KMS-11 (cell line): ENCODE measurements around the gene EFL1.

Source experiments
- H2AFZ ChIP-seq: fragments of 200-600 bp; sonication (generic); 2 replicates; pipeline ENCODE4 v1.6.1; 2016; ENCODE audit warnings: antibody characterized with exemption, mixed run types, low read depth
- H3K27ac ChIP-seq: fragments of 200-600 bp; sonication (generic); 2 replicates; pipeline ENCODE4 v1.6.1; 2016; ENCODE audit warnings: mild to moderate bottlenecking, mixed run types
- H3K27me3 ChIP-seq: fragments of 200-600 bp; sonication (generic); 2 replicates; pipeline ENCODE4 v1.6.1; 2017; ENCODE audit warnings: mild to moderate bottlenecking, low read depth, mixed run types, moderate library complexity; ENCODE audit not compliant: insufficient read depth
- H3K36me3 ChIP-seq: fragments of 200-600 bp; sonication (generic); 2 replicates; pipeline ENCODE4 v1.6.1; 2017; ENCODE audit warnings: mild to moderate bottlenecking, mixed run types; ENCODE audit not compliant: insufficient read depth
- H3K4me1 ChIP-seq: fragments of 200-600 bp; sonication (generic); 2 replicates; pipeline ENCODE4 v1.6.1; 2016; ENCODE audit warnings: mild to moderate bottlenecking, low read depth, mixed run types; ENCODE audit not compliant: poor library complexity, severe bottlenecking
- H3K4me2 ChIP-seq: fragments of 200-600 bp; sonication (generic); 2 replicates; pipeline ENCODE4 v1.7.0; 2016; ENCODE audit warnings: mild to moderate bottlenecking, mixed run types
- H3K4me3 ChIP-seq: fragments of 200-600 bp; sonication (generic); IDR thresholded peaks from 2 replicates; pipeline ENCODE4 v1.6.1; 2017; ENCODE audit warnings: low read depth, low read length, mixed read lengths; ENCODE audit not compliant: insufficient read depth
- H3K79me2 ChIP-seq: fragments of 200-600 bp; sonication (generic); 2 replicates; pipeline ENCODE4 v1.6.1; 2016; ENCODE audit warnings: low read depth, mixed run types; ENCODE audit not compliant: insufficient read depth
- H3K9ac ChIP-seq: fragments of 200-600 bp; sonication (generic); 2 replicates; pipeline ENCODE4 v1.6.1; 2016; ENCODE audit warnings: mild to moderate bottlenecking, mixed run types
- H4K20me1 ChIP-seq: fragments of 200-600 bp; sonication (generic); 2 replicates; pipeline ENCODE4 v1.6.1; 2016; ENCODE audit warnings: mild to moderate bottlenecking, mixed run types; ENCODE audit not compliant: insufficient read depth
- TF ChIP-seq, protein P1 (sequence below): fragments of 200-600 bp; sonication (generic); conservative IDR thresholded peaks from 2 replicates; pipeline ENCODE4 v1.6.1; 2017; ENCODE audit warnings: low read depth, mild to moderate bottlenecking, antibody characterized with exemption, low read length, moderate library complexity, mixed read lengths

Gene EFL1

DNA sequence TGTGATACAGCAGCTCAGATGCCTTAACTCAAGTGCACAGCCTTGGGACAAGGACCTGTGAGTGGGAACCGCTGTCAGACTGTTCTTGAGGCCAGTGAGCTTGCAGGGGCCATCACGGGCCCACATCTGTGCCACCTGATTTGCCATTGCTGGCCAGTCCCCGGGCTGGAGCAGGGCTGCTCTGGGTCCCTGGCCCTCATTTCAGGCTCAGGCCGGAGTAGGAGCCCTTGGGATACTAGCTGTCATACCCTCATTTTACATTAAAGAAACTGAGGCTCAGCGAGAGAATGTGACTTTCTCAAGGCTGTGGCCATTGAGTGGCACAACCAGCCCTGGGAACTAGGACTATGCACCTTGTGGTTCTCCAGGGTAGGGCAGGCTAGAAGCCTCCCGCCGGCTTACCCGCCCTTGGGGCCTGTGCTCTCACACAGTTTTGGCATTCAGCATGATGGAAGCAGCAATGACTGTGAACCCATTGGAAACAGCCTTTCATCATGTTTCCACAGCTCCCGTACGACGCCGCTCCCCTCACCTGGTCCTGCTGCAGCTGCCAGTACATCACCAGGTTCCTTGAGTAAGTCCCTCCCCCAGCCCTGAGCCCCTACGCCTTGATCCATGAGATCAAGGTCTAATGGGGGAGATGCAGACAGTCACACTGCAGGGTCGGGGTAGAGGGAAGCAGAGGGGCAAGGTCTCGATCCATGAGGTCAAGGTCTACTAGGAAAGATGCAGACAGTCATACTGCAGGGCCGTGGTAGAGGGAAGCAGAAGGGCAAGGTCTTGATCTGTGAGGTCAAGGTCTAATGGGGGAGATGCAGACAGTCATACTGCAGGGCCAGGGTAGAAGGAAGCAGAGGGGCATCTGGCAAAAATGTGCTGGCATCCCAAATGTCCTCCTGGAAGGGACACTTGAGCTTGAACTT is 44.5 kb upstream of the EFL1 start:
- no peak overlapping the region for H3K9ac ChIP-seq
- H3K79me2 ChIP-seq: no peaks in the 10 kb centered on the region
- no peaks in the 10 kb centered on the region for H4K20me1 ChIP-seq
- no peak overlapping the region for H2AFZ ChIP-seq
- H3K36me3 ChIP-seq: no peaks in the 10 kb centered on the region
- no peak overlapping the region for H3K27ac ChIP-seq
- no peak overlapping the region for H3K4me2 ChIP-seq
- TF ChIP-seq, protein P1, sequence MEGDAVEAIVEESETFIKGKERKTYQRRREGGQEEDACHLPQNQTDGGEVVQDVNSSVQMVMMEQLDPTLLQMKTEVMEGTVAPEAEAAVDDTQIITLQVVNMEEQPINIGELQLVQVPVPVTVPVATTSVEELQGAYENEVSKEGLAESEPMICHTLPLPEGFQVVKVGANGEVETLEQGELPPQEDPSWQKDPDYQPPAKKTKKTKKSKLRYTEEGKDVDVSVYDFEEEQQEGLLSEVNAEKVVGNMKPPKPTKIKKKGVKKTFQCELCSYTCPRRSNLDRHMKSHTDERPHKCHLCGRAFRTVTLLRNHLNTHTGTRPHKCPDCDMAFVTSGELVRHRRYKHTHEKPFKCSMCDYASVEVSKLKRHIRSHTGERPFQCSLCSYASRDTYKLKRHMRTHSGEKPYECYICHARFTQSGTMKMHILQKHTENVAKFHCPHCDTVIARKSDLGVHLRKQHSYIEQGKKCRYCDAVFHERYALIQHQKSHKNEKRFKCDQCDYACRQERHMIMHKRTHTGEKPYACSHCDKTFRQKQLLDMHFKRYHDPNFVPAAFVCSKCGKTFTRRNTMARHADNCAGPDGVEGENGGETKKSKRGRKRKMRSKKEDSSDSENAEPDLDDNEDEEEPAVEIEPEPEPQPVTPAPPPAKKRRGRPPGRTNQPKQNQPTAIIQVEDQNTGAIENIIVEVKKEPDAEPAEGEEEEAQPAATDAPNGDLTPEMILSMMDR: no peak
- no peaks in the 10 kb centered on the region for H3K4me1 ChIP-seq
- H3K4me3 ChIP-seq: no peak overlapping the region
- no peaks in the 10 kb centered on the region for H3K27me3 ChIP-seq

DNA sequence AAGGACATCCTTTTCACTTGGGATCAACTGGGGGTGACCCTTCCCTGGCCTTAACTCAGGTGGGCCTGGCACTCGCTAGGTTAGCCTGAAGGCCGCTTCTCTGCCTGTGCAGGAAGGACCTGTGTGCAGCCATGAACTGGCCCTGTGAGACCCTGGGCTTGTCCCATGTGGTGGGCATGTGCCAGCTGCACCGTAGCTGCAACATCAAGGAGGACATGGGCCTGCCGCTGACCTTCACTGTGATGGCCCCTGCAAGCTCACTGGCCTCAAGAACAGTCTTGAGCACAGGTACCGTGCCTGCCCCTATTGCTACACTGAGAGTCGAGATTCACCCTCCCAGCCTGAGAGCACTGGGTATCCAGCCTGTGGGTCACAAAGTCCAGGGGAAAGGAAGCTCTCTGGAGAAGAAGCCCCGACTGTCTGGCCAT is 43.1 kb upstream of the EFL1 start:
- Histone ChIP-seq H3K4me2 (no peak overlapping the region), H4K20me1 (no peaks in the 10 kb centered on the region), H3K27me3 (no peaks in the 10 kb centered on the region), H3K36me3 (no peaks in the 10 kb centered on the region), H2AFZ (no peak overlapping the region), H3K4me3 (no peak overlapping the region), H3K9ac (no peak overlapping the region), H3K27ac (no peak overlapping the region), H3K79me2 (no peaks in the 10 kb centered on the region), H3K4me1 (no peaks in the 10 kb centered on the region)
- TF ChIP-seq, protein P1: no peak

DNA sequence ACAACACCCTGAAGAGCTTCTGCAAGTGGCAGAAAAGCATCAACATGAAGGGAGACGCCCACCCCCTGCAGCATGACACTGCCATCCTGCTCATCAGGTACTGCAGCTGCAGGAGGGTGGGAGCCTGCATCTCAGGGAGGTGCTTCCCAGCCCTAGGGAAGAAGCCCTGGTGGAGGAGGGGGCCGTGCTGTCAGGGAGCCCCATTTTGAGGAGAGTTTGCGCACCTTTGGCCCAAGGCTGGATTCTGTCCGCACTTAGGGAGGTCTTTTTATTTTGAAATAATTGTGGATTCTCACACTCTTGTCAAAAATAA is 42.2 kb upstream of the EFL1 start:
- H3K27me3 ChIP-seq: no peaks in the 10 kb centered on the region
- H3K9ac ChIP-seq: no peak overlapping the region
- H3K4me3 ChIP-seq: no peak overlapping the region
- no peaks in the 10 kb centered on the region for H3K36me3 ChIP-seq
- H3K79me2 ChIP-seq: no peaks in the 10 kb centered on the region
- H2AFZ ChIP-seq: no peak overlapping the region
- no peak overlapping the region for H3K4me2 ChIP-seq
- TF ChIP-seq, protein P1: no peak
- no peaks in the 10 kb centered on the region for H3K4me1 ChIP-seq
- H4K20me1 ChIP-seq: no peaks in the 10 kb centered on the region
- no peak overlapping the region for H3K27ac ChIP-seq

DNA sequence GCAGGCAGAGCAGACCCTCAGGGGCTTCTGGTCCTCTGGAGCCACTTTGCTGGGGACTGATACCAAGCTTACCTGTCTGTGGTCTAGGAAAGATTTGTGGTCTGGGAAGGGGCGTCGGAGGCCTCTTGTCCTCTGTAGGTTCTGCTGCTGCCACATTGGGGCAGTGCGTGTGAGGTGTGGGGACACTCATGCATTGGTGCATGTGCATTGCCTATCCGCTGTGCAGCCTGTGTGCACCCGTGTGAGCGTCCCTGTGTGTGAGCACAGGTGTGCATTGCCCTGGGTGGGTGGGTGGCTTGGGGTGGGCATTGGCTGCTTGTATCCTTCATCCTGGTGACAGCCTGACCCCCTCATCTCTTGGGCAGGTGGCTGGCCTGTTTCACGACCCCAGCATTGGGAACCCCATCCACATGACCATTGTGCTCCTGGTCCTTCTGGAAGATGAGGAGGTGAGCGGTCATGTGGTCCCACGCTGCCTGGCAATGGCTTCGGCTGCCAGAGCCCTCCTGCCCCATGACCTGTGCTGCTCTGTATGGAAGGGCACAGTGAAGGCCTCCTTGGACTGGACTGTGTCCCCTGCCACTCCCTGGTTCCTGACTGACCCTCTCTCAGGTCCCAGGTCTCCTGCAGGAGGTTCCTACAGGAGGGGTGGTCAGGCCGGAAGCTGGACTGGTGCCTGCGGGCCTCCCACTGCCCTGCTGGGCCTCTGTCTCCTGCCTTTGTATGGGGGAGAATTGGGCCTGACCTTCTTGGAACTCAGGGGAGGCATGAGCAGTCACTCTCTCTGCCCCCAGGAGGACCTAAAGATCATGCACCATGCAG is 41.6 kb upstream of the EFL1 start:
- no peak overlapping the region for H3K4me2 ChIP-seq
- no peak overlapping the region for H3K9ac ChIP-seq
- no peaks in the 10 kb centered on the region for H3K79me2 ChIP-seq
- no peaks in the 10 kb centered on the region for H3K36me3 ChIP-seq
- TF ChIP-seq, protein P1: no peak
- H4K20me1 ChIP-seq: no peaks in the 10 kb centered on the region
- H2AFZ ChIP-seq: no peak overlapping the region
- no peaks in the 10 kb centered on the region for H3K27me3 ChIP-seq
- H3K27ac ChIP-seq: no peak overlapping the region
- no peak overlapping the region for H3K4me3 ChIP-seq
- H3K4me1 ChIP-seq: no peaks in the 10 kb centered on the region
